Type B pancreatic cell (in vitro differentiated cells): ENCODE results near the gene DNMBP. TPM values are rescaled to one million over a fixed set of nuclear protein-coding genes. Genes with fewer than 3 reads are reported as not detected.

ENCODE experiments used
- DNase-seq: peaks from one replicate; pipeline ENCODE4 v3.0.0; 2021; ENCODE audit warnings: mixed read lengths; ENCODE audit not compliant: unreplicated experiment; ENCODE audit errors: extremely low spot score
- H3K27ac Mint-ChIP-seq: 2 replicates; pipeline ENCODE4 v1.8.0; 2021; ENCODE audit warnings: mild to moderate bottlenecking, mixed read lengths
- H3K27me3 Mint-ChIP-seq: 2 replicates; pipeline ENCODE4 v1.8.0; 2021; ENCODE audit warnings: mixed read lengths
- H3K36me3 Mint-ChIP-seq: 2 replicates; pipeline ENCODE4 v1.8.0; 2021; ENCODE audit warnings: mixed read lengths
- H3K4me1 Mint-ChIP-seq: one replicate; pipeline ENCODE4 v1.8.0; 2021; ENCODE audit warnings: mixed read lengths; ENCODE audit not compliant: unreplicated experiment
- H3K4me3 Mint-ChIP-seq: 2 replicates; pipeline ENCODE4 v1.8.0; 2021; ENCODE audit warnings: mild to moderate bottlenecking, mixed read lengths
- H3K9me3 Mint-ChIP-seq: 2 replicates; pipeline ENCODE4 v1.8.0; 2021; ENCODE audit warnings: mixed read lengths
- CTCF ChIP-seq: fragments of 200-600 bp; sonication (generic); conservative IDR thresholded peaks from 2 replicates; pipeline ENCODE4 v1.5.0; 2021; ENCODE audit warnings: antibody characterized with exemption, mild to moderate bottlenecking
- total RNA-seq: library from RNA; stranded (reverse); gene quantifications from 2 replicates; pipeline ENCODE4 v1.2.1, GENCODE V29; 2021; ENCODE audit warnings: low replicate concordance

The DNMBP gene
- total RNA-seq, 1 donor from 2014 or later, result 17.7 TPM

- Mint-ChIP-seq H3K27me3 (no peaks in the 10 kb centered on the region), H3K36me3 (peaks cover 21% of the 10 kb centered on the region), H3K27ac (no peak overlapping the region), H3K9me3 (peaks cover 15% of the 10 kb centered on the region), H3K4me3 (no peak overlapping the region), H3K4me1 (peaks cover 24% of the 10 kb centered on the region)
- DNase-seq, result no peak
- TF ChIP-seq CTCF, result no peak
These were observed 64.5 kb downstream of the DNMBP start for GRCh38 chr10:99945263-99945662.

- no peak overlapping the region for H3K27ac Mint-ChIP-seq
- H3K4me3 Mint-ChIP-seq, result no peak overlapping the region
- no peaks in the 10 kb centered on the region for H3K27me3 Mint-ChIP-seq
- H3K9me3 Mint-ChIP-seq, result peaks cover 12% of the 10 kb centered on the region
- no peak for DNase-seq
- TF ChIP-seq CTCF, result no peak
- peaks cover 24% of the 10 kb centered on the region for H3K4me1 Mint-ChIP-seq
- H3K36me3 Mint-ChIP-seq, result peaks cover 18% of the 10 kb centered on the region
These were observed 64.9 kb downstream of the DNMBP start for GRCh38 chr10:99944860-99945259.

GRCh38 chr10:99943908-99944307 is 65.8 kb downstream of the DNMBP start:
- no peak for TF ChIP-seq CTCF
- H3K4me1 Mint-ChIP-seq, result peaks cover 24% of the 10 kb centered on the region
- H3K4me3 Mint-ChIP-seq, result no peak overlapping the region
- H3K9me3 Mint-ChIP-seq, result peaks cover 12% of the 10 kb centered on the region
- no peak for DNase-seq
- peaks cover 24% of the 10 kb centered on the region for H3K36me3 Mint-ChIP-seq
- H3K27me3 Mint-ChIP-seq, result no peaks in the 10 kb centered on the region
- H3K27ac Mint-ChIP-seq, result no peak overlapping the region

- DNase-seq, result no peak
- H3K27ac Mint-ChIP-seq, result peak overlapping the region; percentile 40
- peak overlapping the region; percentile 2 for H3K4me3 Mint-ChIP-seq
- TF ChIP-seq CTCF, result no peak
- peaks cover 27% of the 10 kb centered on the region for H3K36me3 Mint-ChIP-seq
- peaks cover 24% of the 10 kb centered on the region for H3K4me1 Mint-ChIP-seq
- H3K27me3 Mint-ChIP-seq, result no peaks in the 10 kb centered on the region
- peaks cover 20% of the 10 kb centered on the region for H3K9me3 Mint-ChIP-seq
These were observed 67.6 kb downstream of the DNMBP start for GRCh38 chr10:99941942-99942820.

GRCh38 chr10:99938563-99938962 is 71.2 kb downstream of the DNMBP start:
- Mint-ChIP-seq H3K9me3 (peaks cover 20% of the 10 kb centered on the region), H3K36me3 (peaks cover 27% of the 10 kb centered on the region), H3K4me1 (peaks cover 12% of the 10 kb centered on the region), H3K4me3 (no peak overlapping the region), H3K27ac (no peak overlapping the region), H3K27me3 (no peaks in the 10 kb centered on the region)
- no peak for DNase-seq
- no peak for TF ChIP-seq CTCF
